ENCODE measurements around the gene METTL17.

DNA sequence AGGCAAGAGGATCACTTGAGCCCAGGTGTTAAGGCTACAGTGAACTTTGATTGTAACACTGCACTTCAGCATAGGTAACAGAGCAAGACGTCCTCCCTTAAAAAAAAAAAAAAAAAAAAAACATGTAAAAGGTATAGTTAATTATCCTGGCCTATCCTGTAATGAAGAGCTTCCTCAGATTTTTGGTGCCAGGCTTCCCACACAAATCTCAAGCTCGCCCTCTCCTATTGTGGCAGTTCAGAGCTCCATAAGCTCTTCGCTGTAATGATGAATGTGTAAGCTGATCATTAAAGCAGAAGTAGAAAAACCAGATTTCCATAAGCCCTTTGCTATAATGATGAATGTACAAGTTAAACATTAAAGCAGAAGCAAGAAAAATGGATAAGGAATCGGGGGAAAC is 7.3 kb downstream of the METTL17 start:
- TF ChIP-seq, protein P1, sequence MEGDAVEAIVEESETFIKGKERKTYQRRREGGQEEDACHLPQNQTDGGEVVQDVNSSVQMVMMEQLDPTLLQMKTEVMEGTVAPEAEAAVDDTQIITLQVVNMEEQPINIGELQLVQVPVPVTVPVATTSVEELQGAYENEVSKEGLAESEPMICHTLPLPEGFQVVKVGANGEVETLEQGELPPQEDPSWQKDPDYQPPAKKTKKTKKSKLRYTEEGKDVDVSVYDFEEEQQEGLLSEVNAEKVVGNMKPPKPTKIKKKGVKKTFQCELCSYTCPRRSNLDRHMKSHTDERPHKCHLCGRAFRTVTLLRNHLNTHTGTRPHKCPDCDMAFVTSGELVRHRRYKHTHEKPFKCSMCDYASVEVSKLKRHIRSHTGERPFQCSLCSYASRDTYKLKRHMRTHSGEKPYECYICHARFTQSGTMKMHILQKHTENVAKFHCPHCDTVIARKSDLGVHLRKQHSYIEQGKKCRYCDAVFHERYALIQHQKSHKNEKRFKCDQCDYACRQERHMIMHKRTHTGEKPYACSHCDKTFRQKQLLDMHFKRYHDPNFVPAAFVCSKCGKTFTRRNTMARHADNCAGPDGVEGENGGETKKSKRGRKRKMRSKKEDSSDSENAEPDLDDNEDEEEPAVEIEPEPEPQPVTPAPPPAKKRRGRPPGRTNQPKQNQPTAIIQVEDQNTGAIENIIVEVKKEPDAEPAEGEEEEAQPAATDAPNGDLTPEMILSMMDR (IDR thresholded peaks at IDR 0.05): no peak
- TF ChIP-seq MLX (CRISPR knock-in tag; IDR thresholded peaks at IDR 0.05): no peak
- no peak for TF ChIP-seq FOXJ3 (CRISPR knock-in tag; IDR thresholded peaks at IDR 0.05; ENCODE audit: borderline replicate concordance)
- no peak for TF ChIP-seq IRF1 (CRISPR knock-in tag; IDR thresholded peaks at IDR 0.05)
- TF ChIP-seq CREB1 (CRISPR knock-in tag; IDR thresholded peaks at IDR 0.05): no peak
- TF ChIP-seq IRF2 (CRISPR knock-in tag; IDR thresholded peaks at IDR 0.05; ENCODE audit: borderline replicate concordance, low read depth): no peak
- TF ChIP-seq, protein P2, sequence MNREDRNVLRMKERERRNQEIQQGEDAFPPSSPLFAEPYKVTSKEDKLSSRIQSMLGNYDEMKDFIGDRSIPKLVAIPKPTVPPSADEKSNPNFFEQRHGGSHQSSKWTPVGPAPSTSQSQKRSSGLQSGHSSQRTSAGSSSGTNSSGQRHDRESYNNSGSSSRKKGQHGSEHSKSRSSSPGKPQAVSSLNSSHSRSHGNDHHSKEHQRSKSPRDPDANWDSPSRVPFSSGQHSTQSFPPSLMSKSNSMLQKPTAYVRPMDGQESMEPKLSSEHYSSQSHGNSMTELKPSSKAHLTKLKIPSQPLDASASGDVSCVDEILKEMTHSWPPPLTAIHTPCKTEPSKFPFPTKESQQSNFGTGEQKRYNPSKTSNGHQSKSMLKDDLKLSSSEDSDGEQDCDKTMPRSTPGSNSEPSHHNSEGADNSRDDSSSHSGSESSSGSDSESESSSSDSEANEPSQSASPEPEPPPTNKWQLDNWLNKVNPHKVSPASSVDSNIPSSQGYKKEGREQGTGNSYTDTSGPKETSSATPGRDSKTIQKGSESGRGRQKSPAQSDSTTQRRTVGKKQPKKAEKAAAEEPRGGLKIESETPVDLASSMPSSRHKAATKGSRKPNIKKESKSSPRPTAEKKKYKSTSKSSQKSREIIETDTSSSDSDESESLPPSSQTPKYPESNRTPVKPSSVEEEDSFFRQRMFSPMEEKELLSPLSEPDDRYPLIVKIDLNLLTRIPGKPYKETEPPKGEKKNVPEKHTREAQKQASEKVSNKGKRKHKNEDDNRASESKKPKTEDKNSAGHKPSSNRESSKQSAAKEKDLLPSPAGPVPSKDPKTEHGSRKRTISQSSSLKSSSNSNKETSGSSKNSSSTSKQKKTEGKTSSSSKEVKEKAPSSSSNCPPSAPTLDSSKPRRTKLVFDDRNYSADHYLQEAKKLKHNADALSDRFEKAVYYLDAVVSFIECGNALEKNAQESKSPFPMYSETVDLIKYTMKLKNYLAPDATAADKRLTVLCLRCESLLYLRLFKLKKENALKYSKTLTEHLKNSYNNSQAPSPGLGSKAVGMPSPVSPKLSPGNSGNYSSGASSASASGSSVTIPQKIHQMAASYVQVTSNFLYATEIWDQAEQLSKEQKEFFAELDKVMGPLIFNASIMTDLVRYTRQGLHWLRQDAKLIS (CRISPR knock-in tag; IDR thresholded peaks at IDR 0.05; ENCODE audit: borderline replicate concordance): no peak
- no peak for TF ChIP-seq E2F4 (CRISPR knock-in tag; IDR thresholded peaks at IDR 0.05; ENCODE audit: borderline replicate concordance, low read depth)
- TF ChIP-seq ZNF121 (CRISPR knock-in tag; IDR thresholded peaks at IDR 0.05): no peak
- no peak for TF ChIP-seq GABPB1 (CRISPR knock-in tag; IDR thresholded peaks at IDR 0.05)
- TF ChIP-seq, protein P3, sequence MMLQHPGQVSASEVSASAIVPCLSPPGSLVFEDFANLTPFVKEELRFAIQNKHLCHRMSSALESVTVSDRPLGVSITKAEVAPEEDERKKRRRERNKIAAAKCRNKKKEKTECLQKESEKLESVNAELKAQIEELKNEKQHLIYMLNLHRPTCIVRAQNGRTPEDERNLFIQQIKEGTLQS (CRISPR knock-in tag; conservative IDR thresholded peaks at IDR 0.05): no peak
- TF ChIP-seq MXD4 (CRISPR knock-in tag; IDR thresholded peaks at IDR 0.05; ENCODE audit: borderline replicate concordance): no peak

Data from WTC11 (cell line).